Suprapubic skin (tissue), 4 donors: ENCODE results near the gene PPBP. TPM values are rescaled to one million over a fixed set of nuclear protein-coding genes. Genes with fewer than 3 reads are reported as not detected.
A peak's percentile ranks its signal among the peaks of the same experiment; 100 is the strongest.

Experiments used
- DNase-seq, 2 donors: peaks; one replicate each; pipeline ENCODE4 v3.0.0-alpha.2; 2019; ENCODE audit warnings: low spot score in 2 of 2
- H3K27ac ChIP-seq: fragments of 200-600 bp; sonication (generic); one replicate; pipeline ENCODE4 v1.5.1; 2019
- H3K27me3 ChIP-seq: fragments of 200-600 bp; sonication (generic); one replicate; pipeline ENCODE4 v1.5.1; 2019
- H3K36me3 ChIP-seq: fragments of 200-600 bp; sonication (generic); one replicate; pipeline ENCODE4 v1.5.1; 2019
- H3K4me1 ChIP-seq: fragments of 200-600 bp; sonication (generic); one replicate; pipeline ENCODE4 v1.5.1; 2019
- H3K4me3 ChIP-seq: fragments of 200-600 bp; sonication (generic); one replicate; pipeline ENCODE4 v1.5.1; 2019; ENCODE audit warnings: mild to moderate bottlenecking
- H3K9me3 ChIP-seq: fragments of 200-600 bp; sonication (generic); one replicate; pipeline ENCODE4 v1.5.1; 2019
- CTCF ChIP-seq, 2 donors: fragments of 200-600 bp in 1 of 2; fragments of 450-650 bp in 1 of 2; sonication (generic) in 1 of 2; IDR thresholded peaks; one replicate each; pipeline ENCODE4 v1.5.1; 2016 to 2019; ENCODE audit warnings: antibody characterized with exemption in 2 of 2, mild to moderate bottlenecking in 1 of 2, moderate library complexity in 1 of 2
- EP300 ChIP-seq: sonication (generic); formaldehyde crosslinking; IDR thresholded peaks from one replicate; pipeline ENCODE4 v1.6.1; 2017; ENCODE audit warnings: antibody characterized with exemption
- POLR2A ChIP-seq, 2 donors: fragments of 450-650 bp; IDR thresholded peaks; one replicate each; pipeline ENCODE4 v1.6.1; 2017; ENCODE audit warnings: antibody characterized with exemption in 2 of 2, mild to moderate bottlenecking in 2 of 2, moderate library complexity in 2 of 2
- POLR2AphosphoS5 ChIP-seq, 3 donors: sonication (generic); formaldehyde crosslinking; IDR thresholded peaks; one replicate each; pipeline ENCODE4 v1.6.1; 2017; ENCODE audit warnings: antibody characterized with exemption in 3 of 3
- WGBS: methylation state at CpG from one replicate; pipeline ENCODE4 v1.1.5; 2018; 5-methylcytosine and 5-hydroxymethylcytosine counted together
- total RNA-seq, 4 donors: library from RNA; depleted of rRNA; stranded (reverse); fragments of >200 nt; gene quantifications; one replicate each; pipeline ENCODE4 v1.1.0, GENCODE V29; 2016

The PPBP gene
- total RNA-seq, 4 donors from 2014 or later: not detected

DNA sequence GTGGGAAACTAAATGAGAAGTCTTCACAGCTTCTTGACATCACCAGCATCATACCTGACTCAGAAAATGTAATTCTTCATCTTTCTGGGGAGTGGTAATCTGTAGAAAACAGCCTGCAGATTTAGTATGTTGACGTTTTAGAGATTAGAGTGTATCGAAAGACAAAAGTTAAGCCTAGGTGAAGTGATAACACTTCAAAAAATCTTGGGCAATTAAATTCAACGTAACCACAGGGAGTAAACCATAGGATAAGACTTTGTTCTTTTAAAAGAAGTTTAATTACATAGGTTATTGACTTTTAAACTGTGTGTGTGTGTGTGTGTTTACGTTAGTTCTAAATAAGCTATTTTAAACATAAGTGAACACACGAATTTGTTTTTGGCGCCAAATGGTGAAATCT, 12.3 kb upstream of the PPBP start:
- H3K27me3 ChIP-seq: peaks cover 29% of the 10 kb centered on the region
- no peak overlapping the region for H3K27ac ChIP-seq
- no peak for DNase-seq
- 89% methylated on average over 6 of the region's 6 CpGs for WGBS
- no peaks in the 10 kb centered on the region for H3K36me3 ChIP-seq
- no peak for TF ChIP-seq CTCF (IDR thresholded peaks at IDR 0.05)
- no peaks in the 10 kb centered on the region for H3K9me3 ChIP-seq
- no peak overlapping the region for H3K4me3 ChIP-seq
- peaks cover 8% of the 10 kb centered on the region for H3K4me1 ChIP-seq

GRCh38 chr4:73998040-73999011, 10.3 kb upstream of the PPBP start, which contains the start of gene CXCL5:
TSS of gene CXCL5 (minus strand) at chr4:73998677. CDS start at chr4:73998581, 96 bp downstream.
- Histone ChIP-seq H3K27me3 (peaks cover 38% of the 10 kb centered on the region), H3K9me3 (no peaks in the 10 kb centered on the region), H3K4me1 (peaks cover 8% of the 10 kb centered on the region), H3K27ac (no peak within 1 kb of the TSS), H3K36me3 (no peaks in the 10 kb centered on the region), H3K4me3 (peak within 1 kb of the TSS; percentile 23)
- 14% methylated on average over 36 of the region's 46 CpGs for WGBS
- no peak for DNase-seq
- no peak for TF ChIP-seq CTCF (IDR thresholded peaks at IDR 0.05)
- TF ChIP-seq EP300: no peak
- no peak for TF ChIP-seq POLR2A (IDR thresholded peaks at IDR 0.05)
- TF ChIP-seq POLR2AphosphoS5 (IDR thresholded peaks at IDR 0.05): no peak

DNA sequence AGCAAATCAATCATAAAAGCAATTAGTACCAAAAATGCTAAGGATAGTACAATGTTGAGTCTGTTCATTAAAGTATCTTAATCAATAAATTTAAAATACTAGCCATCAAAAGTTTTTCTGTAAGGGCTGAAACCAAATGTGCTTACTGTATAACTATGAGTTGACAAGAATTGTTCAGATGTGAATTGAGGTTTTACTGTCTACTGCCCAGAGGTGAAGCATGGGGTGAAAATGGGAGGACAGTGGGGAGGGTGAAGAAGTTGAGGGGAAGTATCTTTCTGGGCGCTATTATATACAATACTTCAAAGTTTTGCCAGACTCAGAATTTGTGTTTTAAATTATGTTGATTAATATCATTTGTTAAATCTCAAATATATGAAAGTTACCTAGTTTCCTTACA, 4.1 kb upstream of the PPBP start:
- DNase-seq: no peak
- no peaks in the 10 kb centered on the region for H3K36me3 ChIP-seq
- H3K4me1 ChIP-seq: no peaks in the 10 kb centered on the region
- H3K4me3 ChIP-seq: no peak overlapping the region
- peaks cover 18% of the 10 kb centered on the region for H3K27me3 ChIP-seq
- no peak overlapping the region for H3K27ac ChIP-seq
- TF ChIP-seq EP300: no peak
- no peak for TF ChIP-seq POLR2AphosphoS5 (IDR thresholded peaks at IDR 0.05)
- TF ChIP-seq POLR2A (IDR thresholded peaks at IDR 0.05): no peak
- no peak for TF ChIP-seq CTCF (IDR thresholded peaks at IDR 0.05)
- 0% methylated on average over 1 of the region's 1 CpG for WGBS
- H3K9me3 ChIP-seq: no peaks in the 10 kb centered on the region

DNA sequence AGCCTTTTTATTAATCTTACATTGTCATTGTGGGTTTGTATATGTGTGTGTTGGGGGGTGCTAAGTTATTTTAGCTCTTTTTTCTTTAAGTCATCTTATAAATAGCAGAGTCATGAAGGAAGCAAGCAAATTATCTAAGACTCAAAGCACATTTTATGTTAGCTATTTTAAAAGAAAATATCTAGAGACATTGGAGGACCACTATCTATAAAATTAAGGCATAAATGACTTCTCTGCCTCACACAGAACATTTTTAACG, 3.7 kb upstream of the PPBP start:
- no peaks in the 10 kb centered on the region for H3K4me1 ChIP-seq
- no peak for DNase-seq
- H3K27me3 ChIP-seq: peaks cover 14% of the 10 kb centered on the region
- H3K9me3 ChIP-seq: no peaks in the 10 kb centered on the region
- WGBS: 86% methylated on average over 1 of the region's 1 CpG
- no peak overlapping the region for H3K4me3 ChIP-seq
- no peaks in the 10 kb centered on the region for H3K36me3 ChIP-seq
- no peak for TF ChIP-seq POLR2AphosphoS5 (IDR thresholded peaks at IDR 0.05)
- TF ChIP-seq POLR2A (IDR thresholded peaks at IDR 0.05): no peak
- no peak for TF ChIP-seq EP300
- no peak for TF ChIP-seq CTCF (IDR thresholded peaks at IDR 0.05)
- no peak overlapping the region for H3K27ac ChIP-seq

DNA sequence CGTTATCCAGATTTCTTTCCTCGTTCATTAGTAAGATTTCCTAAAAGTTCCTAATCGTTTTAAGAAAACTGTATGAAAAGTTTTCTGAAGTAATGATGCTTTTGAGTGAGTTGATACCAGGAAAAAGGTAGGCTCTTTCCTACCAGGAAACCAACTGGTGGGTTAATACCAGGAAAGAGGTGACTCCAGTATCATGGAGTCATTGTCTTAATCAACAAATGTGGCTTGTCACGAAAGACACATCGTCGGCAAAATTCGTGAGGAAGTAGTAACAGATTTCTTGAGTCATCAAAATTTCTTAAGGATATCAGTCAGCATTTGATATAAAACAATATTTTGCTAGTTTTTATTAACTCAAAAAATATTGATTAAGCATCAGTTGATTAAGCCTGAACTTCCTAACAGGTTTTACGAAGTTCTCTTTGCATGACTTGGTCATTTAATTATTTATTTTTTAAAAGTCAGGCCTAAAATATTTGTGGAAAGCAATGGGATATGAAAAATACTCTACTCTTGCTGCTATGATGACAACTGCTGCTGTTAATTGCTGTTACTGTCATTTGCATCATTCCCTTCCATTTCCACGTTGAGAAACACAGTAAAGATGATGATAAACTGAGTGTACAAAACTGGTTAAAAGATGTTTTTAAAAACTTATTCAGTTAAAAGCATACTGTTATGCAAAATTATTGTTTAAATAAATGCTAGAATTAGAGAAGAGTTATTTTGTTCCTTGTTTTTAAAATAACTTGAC, 3.2 kb upstream of the PPBP start:
- Histone ChIP-seq H3K4me1 (no peaks in the 10 kb centered on the region), H3K4me3 (no peak overlapping the region), H3K9me3 (no peaks in the 10 kb centered on the region), H3K36me3 (no peaks in the 10 kb centered on the region), H3K27ac (no peak overlapping the region), H3K27me3 (peaks cover 11% of the 10 kb centered on the region)
- no peak for DNase-seq
- 87% methylated on average over 9 of the region's 9 CpGs for WGBS
- TF ChIP-seq EP300 (no peak), CTCF (IDR thresholded peaks at IDR 0.05) (no peak), POLR2AphosphoS5 (IDR thresholded peaks at IDR 0.05) (no peak), POLR2A (IDR thresholded peaks at IDR 0.05) (no peak)
